ENCODE measurements around the gene CFAP43. TPM values are rescaled to one million over a fixed set of nuclear protein-coding genes. Genes with fewer than 3 reads are reported as not detected.

Gene CFAP43
- total RNA-seq, 1 donor from 2014 or later: 0.25 TPM

DNA sequence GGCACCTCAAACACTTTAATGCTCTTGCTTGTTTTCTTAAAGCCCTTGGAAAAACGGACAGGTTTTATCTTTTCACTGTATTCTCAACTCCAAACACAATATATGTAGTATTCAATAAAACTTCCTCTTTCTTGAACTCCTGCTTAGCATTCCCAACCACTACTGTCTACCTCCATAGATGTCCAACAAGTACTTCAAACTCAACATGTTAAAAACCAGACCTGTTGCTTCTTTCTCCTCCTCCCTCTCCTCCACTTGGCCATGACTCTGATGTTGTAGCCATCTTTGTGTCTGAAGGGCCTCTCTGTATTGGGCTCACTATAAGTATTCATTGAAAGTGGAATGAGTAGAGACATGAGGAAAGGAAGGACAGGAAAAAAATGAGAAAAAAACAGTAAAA lies 130.3 kb downstream of the CFAP43 start:
- DNase-seq (ENCODE audit: extremely low spot score in 2 of 2): no peak
- Histone ChIP-seq H3K4me1 (no peaks in the 10 kb centered on the region), H3K4me3 (no peak overlapping the region), H3K36me3 (no peaks in the 10 kb centered on the region), H3K27me3 (no peaks in the 10 kb centered on the region), H3K9me3 (no peaks in the 10 kb centered on the region), H3K27ac (no peak overlapping the region)
- no peak for TF ChIP-seq POLR2A (IDR thresholded peaks at IDR 0.05)
- intact Hi-C loops (cut with DNase I): no loop called here

GRCh38 chr10:104100795-104101194 lies 131.4 kb downstream of the CFAP43 start:
- intact Hi-C loops (cut with DNase I): no loop called here
- no peaks in the 10 kb centered on the region for H3K4me1 ChIP-seq
- no peak overlapping the region for H3K4me3 ChIP-seq
- no peaks in the 10 kb centered on the region for H3K36me3 ChIP-seq
- no peak overlapping the region for H3K27ac ChIP-seq
- H3K27me3 ChIP-seq: no peaks in the 10 kb centered on the region
- no peaks in the 10 kb centered on the region for H3K9me3 ChIP-seq
- TF ChIP-seq POLR2A (IDR thresholded peaks at IDR 0.05) (no peak), POLR2AphosphoS5 (IDR thresholded peaks at IDR 0.05; ENCODE audit: insufficient read depth in 1 of 2, low read depth in 1 of 2) (no peak)
- TF ChIP-seq, protein P1, sequence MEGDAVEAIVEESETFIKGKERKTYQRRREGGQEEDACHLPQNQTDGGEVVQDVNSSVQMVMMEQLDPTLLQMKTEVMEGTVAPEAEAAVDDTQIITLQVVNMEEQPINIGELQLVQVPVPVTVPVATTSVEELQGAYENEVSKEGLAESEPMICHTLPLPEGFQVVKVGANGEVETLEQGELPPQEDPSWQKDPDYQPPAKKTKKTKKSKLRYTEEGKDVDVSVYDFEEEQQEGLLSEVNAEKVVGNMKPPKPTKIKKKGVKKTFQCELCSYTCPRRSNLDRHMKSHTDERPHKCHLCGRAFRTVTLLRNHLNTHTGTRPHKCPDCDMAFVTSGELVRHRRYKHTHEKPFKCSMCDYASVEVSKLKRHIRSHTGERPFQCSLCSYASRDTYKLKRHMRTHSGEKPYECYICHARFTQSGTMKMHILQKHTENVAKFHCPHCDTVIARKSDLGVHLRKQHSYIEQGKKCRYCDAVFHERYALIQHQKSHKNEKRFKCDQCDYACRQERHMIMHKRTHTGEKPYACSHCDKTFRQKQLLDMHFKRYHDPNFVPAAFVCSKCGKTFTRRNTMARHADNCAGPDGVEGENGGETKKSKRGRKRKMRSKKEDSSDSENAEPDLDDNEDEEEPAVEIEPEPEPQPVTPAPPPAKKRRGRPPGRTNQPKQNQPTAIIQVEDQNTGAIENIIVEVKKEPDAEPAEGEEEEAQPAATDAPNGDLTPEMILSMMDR (IDR thresholded peaks at IDR 0.05): no peak
- no peak for DNase-seq (ENCODE audit: extremely low spot score in 2 of 2)

DNA sequence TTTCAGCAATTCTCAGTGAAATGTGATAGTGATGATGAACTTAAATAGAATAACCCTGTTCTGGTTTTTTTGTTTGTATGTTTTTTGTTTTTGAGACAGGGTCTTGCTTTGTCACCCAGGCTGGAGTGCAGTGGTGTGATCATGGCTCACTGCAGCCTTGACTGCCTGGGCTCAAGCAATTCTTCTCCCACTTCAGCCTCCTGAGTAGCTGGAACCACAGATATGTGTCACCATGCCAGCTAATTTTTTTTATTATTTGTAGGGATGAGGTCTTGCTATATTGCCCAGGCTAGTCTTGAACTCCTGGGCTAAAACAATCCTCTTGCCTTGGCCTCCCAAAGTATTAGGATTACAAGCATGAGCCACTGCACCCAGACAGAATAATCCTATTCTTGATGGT lies 132.2 kb downstream of the CFAP43 start:
- Histone ChIP-seq H3K9me3 (no peaks in the 10 kb centered on the region), H3K27me3 (no peaks in the 10 kb centered on the region), H3K36me3 (no peaks in the 10 kb centered on the region), H3K4me1 (no peaks in the 10 kb centered on the region), H3K27ac (no peak overlapping the region), H3K4me3 (no peak overlapping the region)
- intact Hi-C loops (cut with DNase I): no loop called here
- TF ChIP-seq, protein P1 (IDR thresholded peaks at IDR 0.05): no peak
- TF ChIP-seq POLR2A (IDR thresholded peaks at IDR 0.05): no peak
- no peak for TF ChIP-seq POLR2AphosphoS5 (IDR thresholded peaks at IDR 0.05; ENCODE audit: insufficient read depth in 1 of 2, low read depth in 1 of 2)
- no peak for DNase-seq (ENCODE audit: extremely low spot score in 2 of 2)

- intact Hi-C loops (cut with DNase I): no loop called here
- Histone ChIP-seq H3K9me3 (no peaks in the 10 kb centered on the region), H3K27ac (no peak overlapping the region), H3K4me1 (no peaks in the 10 kb centered on the region), H3K36me3 (no peaks in the 10 kb centered on the region), H3K4me3 (no peak overlapping the region), H3K27me3 (no peaks in the 10 kb centered on the region)
- no peak for TF ChIP-seq POLR2AphosphoS5 (IDR thresholded peaks at IDR 0.05; ENCODE audit: insufficient read depth in 1 of 2, low read depth in 1 of 2)
- TF ChIP-seq, protein P1 (IDR thresholded peaks at IDR 0.05): no peak
- no peak for TF ChIP-seq POLR2A (IDR thresholded peaks at IDR 0.05)
- no peak for DNase-seq (ENCODE audit: extremely low spot score in 2 of 2)
Measured at GRCh38 chr10:104099269-104099668, 132.9 kb downstream of the CFAP43 start.

- DNase-seq (ENCODE audit: extremely low spot score in 2 of 2): no peak
- Histone ChIP-seq H3K27me3 (no peaks in the 10 kb centered on the region), H3K9me3 (no peaks in the 10 kb centered on the region), H3K27ac (no peak overlapping the region), H3K4me3 (no peak overlapping the region), H3K36me3 (no peaks in the 10 kb centered on the region), H3K4me1 (no peaks in the 10 kb centered on the region)
- TF ChIP-seq, protein P1 (IDR thresholded peaks at IDR 0.05): no peak
- TF ChIP-seq POLR2AphosphoS5 (IDR thresholded peaks at IDR 0.05; ENCODE audit: insufficient read depth in 1 of 2, low read depth in 1 of 2): no peak
- TF ChIP-seq POLR2A (IDR thresholded peaks at IDR 0.05): no peak
- intact Hi-C loops (cut with DNase I): no loop called here
Measured at GRCh38 chr10:104098358-104098925, 133.7 kb downstream of the CFAP43 start.
